GM12872 (cell line): Measurements from ENCODE around the gene SENP8.

ENCODE experiments used
- TF ChIP-seq, protein P1 (sequence below): IDR thresholded peaks from 3 replicates; pipeline ENCODE4 v1.5.1; 2011; ENCODE audit warnings: low read depth, mild to moderate bottlenecking, low read length, moderate library complexity; ENCODE audit not compliant: insufficient read depth

SENP8 gene

DNA sequence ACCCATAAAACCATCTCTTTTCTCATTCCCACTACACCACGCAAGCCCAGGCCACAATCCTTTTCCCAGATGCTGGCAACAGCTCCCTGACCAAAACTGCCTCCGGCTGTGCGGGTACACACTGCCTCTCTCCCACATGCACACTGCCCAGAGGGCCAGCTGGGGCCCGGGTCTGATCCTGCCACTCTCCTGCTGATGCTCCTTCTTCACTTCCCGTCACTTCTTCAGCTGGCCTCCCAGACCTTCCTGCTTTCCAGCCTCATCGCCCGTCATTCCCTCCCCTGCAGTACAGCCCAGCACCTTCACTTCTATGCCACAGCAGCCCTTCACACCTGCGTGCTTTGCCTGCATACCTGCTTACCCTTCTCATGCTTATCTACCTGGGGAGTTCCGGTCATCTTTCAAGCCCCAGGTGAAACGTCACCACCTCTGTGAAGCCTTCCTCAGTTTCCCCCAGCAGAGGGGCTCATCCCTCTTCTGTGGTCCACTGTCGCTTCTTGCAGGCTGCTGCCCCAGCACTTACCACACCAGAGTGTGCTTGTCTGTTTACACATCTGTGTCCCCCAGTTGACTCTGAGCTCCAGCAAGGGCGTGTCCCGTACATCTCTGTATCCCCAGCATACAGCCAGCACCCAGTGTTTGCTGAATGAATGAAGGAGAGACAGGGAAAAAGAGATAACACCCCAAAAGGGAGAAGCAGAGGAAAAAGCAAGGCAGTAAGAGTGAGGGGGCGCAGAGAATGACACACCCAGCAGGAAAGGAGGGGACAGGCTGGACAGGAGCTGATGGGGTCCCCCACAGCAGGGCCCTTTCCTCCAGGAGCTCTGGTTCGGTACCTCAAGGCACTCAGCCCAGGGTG is 57.2 kb downstream of the SENP8 start:
- TF ChIP-seq, protein P1, sequence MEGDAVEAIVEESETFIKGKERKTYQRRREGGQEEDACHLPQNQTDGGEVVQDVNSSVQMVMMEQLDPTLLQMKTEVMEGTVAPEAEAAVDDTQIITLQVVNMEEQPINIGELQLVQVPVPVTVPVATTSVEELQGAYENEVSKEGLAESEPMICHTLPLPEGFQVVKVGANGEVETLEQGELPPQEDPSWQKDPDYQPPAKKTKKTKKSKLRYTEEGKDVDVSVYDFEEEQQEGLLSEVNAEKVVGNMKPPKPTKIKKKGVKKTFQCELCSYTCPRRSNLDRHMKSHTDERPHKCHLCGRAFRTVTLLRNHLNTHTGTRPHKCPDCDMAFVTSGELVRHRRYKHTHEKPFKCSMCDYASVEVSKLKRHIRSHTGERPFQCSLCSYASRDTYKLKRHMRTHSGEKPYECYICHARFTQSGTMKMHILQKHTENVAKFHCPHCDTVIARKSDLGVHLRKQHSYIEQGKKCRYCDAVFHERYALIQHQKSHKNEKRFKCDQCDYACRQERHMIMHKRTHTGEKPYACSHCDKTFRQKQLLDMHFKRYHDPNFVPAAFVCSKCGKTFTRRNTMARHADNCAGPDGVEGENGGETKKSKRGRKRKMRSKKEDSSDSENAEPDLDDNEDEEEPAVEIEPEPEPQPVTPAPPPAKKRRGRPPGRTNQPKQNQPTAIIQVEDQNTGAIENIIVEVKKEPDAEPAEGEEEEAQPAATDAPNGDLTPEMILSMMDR: no peak

DNA sequence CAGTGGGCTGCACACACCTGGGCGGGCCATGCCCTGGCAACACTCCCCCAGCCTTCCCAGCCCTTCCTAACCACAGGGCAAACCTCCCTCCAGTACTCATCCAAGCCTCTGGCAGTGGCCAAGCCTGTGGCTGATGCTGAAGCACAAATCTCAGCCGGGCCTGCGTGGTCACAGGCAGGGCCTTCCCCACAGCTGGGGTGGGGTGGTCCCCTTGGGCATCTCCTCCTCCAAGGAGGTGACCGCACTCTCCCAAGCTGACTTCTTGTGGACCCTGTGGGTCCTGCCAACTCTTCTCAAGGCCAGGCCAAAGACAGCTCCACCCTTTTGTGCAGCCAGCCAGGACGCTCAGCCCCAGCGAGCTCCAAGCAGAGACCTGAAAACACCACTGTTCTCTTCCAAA is 58.0 kb downstream of the SENP8 start:
- TF ChIP-seq, protein P1: no peak

DNA sequence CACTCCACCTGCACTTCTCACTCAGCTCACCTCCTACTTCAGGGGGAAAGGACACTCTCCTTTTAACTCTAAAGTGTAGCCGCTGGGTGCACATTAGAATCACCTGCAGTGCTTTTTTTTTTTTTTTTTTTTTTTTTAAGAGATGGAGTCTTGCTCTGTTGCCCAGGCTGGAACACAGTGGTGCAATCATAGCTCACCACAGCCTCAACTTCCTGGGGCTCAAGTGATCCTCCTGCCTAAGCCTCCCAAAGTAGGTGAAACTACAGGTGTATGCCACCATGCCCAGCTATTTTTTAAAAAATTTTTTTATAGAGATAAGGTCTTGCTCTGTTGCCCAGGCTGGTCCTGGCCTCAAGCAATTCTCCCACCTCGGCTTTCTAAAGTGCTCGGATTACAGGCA is 58.5 kb downstream of the SENP8 start:
- TF ChIP-seq, protein P1: no peak

DNA sequence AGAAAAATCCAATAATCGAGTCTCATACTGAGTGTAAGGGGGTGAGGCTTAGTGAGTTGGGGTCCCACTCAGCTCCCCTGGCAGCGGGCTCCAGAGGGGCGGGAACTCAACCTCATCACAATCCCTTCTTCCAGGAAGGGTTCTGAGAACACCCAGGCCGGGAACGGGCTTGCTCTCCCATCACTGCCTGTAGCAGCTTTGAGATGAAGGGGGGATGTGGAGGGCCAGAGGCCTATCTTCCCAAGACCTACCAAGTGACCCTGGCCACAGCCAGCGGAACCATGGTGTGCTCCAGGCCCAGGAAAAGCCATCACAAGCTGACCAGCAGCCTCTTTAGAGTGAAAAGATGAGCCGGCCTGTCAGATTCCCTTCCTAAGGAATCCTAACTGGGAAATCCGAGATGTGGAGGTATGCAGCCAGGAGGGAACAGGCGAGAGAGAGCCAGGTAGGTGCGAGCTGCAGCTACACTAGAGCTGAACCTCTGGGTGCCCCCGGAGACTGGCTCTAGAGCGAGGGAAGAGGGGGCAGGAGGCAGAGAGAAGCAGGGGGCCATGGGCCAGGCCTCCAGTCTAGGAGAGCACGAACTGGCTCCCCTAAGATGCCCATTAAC is 60.9 kb downstream of the SENP8 start:
- TF ChIP-seq, protein P1: no peak

DNA sequence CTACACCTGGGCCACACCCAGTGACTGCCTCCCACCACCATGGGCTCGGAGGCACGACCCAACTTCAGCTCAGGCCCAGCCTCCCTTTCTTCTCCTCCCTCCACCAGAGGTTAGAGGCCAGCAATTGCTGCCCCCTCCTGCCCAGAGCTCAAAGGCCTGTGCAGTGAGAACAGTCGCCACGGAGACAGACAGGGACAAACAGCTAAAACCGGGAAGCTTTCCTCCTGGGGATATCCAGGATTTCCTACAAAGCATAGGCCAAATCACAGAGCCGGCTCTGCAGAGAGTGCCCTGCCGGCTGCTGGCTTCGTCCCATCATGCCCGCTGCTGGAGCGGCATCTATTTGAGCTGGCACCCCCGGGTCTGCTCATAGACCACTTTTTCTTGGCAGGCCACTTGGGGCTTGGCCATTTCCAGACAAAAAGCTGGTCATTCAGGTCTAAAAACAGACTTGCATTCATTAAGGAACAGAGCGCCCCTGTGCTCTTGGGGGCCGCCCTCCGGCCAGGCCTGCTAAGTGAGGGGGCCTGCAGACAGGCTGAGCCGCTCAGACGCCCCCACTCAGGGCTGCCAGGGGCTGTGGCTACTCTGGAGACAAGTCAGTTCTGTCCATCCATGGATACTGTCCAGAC is 61.9 kb downstream of the SENP8 start:
- TF ChIP-seq, protein P1: no peak

DNA sequence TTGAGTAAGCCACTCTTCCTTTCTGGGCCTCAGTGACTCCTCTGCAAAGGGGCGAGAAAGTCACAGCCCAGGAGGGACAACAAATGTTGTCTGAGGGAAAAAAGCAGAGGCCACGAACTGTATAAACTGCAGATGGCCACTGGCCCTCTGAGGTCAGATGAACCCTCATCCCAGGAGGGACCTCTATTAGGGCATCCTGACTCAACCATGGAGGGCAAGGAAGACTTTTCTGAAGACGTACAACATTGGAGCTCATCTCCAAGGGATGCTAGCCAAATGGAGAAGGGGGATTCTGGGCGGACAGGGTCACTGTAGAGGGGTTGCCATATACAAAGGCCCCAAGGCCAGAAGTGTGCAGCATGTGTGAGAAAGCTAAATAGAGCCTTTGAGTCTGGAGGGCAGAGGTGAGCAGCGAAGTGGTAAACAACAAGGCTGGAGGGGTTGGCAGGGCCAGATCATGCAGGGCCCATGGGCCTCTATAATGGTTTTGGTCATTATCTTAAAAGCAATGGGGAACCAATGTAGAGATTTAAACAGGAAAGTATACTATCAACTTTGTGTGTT is 62.6 kb downstream of the SENP8 start:
- TF ChIP-seq, protein P1: no peak

DNA sequence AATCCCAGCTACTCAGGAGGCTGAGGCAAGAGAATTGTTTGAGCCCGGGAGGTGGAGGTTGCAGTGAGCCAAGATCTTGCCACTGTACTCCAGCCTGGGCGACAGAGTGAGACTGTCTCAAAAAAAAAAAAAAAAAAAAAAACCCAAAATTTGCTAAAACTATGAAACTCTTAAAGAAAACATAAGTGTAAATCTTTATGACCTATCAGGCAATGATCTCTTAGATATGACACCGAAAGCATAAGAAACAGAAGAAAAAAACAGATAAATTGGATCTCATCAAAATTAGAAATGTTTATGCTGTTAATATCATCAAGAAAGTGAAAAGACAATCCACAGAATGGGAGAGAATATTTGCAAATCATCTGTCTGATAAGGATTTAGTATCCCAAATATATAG is 64.0 kb downstream of the SENP8 start:
- TF ChIP-seq, protein P1: no peak
